T-helper 17 cell (primary cell): ENCODE data around the gene SIGLEC6. TPM values are rescaled to one million over a fixed set of nuclear protein-coding genes. Genes with fewer than 3 reads are reported as not detected.

Source experiments
- ATAC-seq: fragments of 150-1000 bp; cut with Tn5 transposase; 2 replicates; pipeline ENCODE4 v1.10.0; 2021; ENCODE audit warnings: mild to moderate bottlenecking, moderate library complexity
- DNase-seq, 3 donors: peaks; one replicate each; pipeline versions ENCODE4 v3.0.0 to v3.0.0-alpha.2; 2020 to 2021
- H3K9me3 ChIP-seq: one replicate; pipeline ENCODE4 v1.7.0; 2013; ENCODE audit warnings: low read length, mild to moderate bottlenecking; ENCODE audit not compliant: control insufficient read depth, poor library complexity, severe bottlenecking
- H3K27ac Mint-ChIP-seq: one replicate; pipeline ENCODE4 v1.8.0; 2022; ENCODE audit warnings: mild to moderate bottlenecking, moderate library complexity, mixed read lengths
- H3K27me3 Mint-ChIP-seq: one replicate; pipeline ENCODE4 v1.8.0; 2022; ENCODE audit warnings: mixed read lengths
- H3K36me3 Mint-ChIP-seq: one replicate; pipeline ENCODE4 v1.8.0; 2022; ENCODE audit warnings: low read depth, mixed read lengths
- H3K4me1 Mint-ChIP-seq: one replicate; pipeline ENCODE4 v1.8.0; 2022; ENCODE audit warnings: mild to moderate bottlenecking, mixed read lengths
- H3K4me3 Mint-ChIP-seq: one replicate; pipeline ENCODE4 v1.8.0; 2022; ENCODE audit warnings: mild to moderate bottlenecking, moderate library complexity, mixed read lengths
- total RNA-seq, 4 donors: library from RNA in 2 of 4; stranded (reverse) in 2 of 4; gene quantifications; one replicate each; pipeline ENCODE4 v1.2.3 and lab custom pipeline; 2022 to 2026

Gene SIGLEC6
- total RNA-seq, 2 donors from 2014 or later = 0.80 TPM; not detected in 1

- Mint-ChIP-seq H3K27ac (no peak overlapping the region), H3K36me3 (peaks cover 2% of the 10 kb centered on the region), H3K4me1 (no peaks in the 10 kb centered on the region), H3K27me3 (no peaks in the 10 kb centered on the region), H3K4me3 (no peak overlapping the region)
- no peaks in the 10 kb centered on the region for H3K9me3 ChIP-seq
- DNase-seq = no peak
- no peak for ATAC-seq
Measured at GRCh38 chr19:51491586-51491985, 39.9 kb downstream of the SIGLEC6 start.

GRCh38 chr19:51490676-51491075 is 40.8 kb downstream of the SIGLEC6 start:
- peaks cover 2% of the 10 kb centered on the region for H3K36me3 Mint-ChIP-seq
- no peaks in the 10 kb centered on the region for H3K9me3 ChIP-seq
- no peaks in the 10 kb centered on the region for H3K27me3 Mint-ChIP-seq
- no peak overlapping the region for H3K27ac Mint-ChIP-seq
- H3K4me3 Mint-ChIP-seq = no peak overlapping the region
- no peak for DNase-seq
- no peaks in the 10 kb centered on the region for H3K4me1 Mint-ChIP-seq
- no peak for ATAC-seq

GRCh38 chr19:51489113-51489512 is 42.4 kb downstream of the SIGLEC6 start:
- Mint-ChIP-seq H3K4me3 (no peak overlapping the region), H3K4me1 (no peaks in the 10 kb centered on the region), H3K27me3 (peaks cover 9% of the 10 kb centered on the region), H3K36me3 (peaks cover 4% of the 10 kb centered on the region), H3K27ac (no peak overlapping the region)
- ATAC-seq (no peak), DNase-seq (no peak)
- no peaks in the 10 kb centered on the region for H3K9me3 ChIP-seq

GRCh38 chr19:51488491-51488890 is 43.0 kb downstream of the SIGLEC6 start:
- no peaks in the 10 kb centered on the region for H3K9me3 ChIP-seq
- DNase-seq (no peak), ATAC-seq (no peak)
- H3K27ac Mint-ChIP-seq = no peak overlapping the region
- H3K27me3 Mint-ChIP-seq = peaks cover 11% of the 10 kb centered on the region
- H3K36me3 Mint-ChIP-seq = peaks cover 4% of the 10 kb centered on the region
- H3K4me3 Mint-ChIP-seq = no peak overlapping the region
- no peaks in the 10 kb centered on the region for H3K4me1 Mint-ChIP-seq

DNA sequence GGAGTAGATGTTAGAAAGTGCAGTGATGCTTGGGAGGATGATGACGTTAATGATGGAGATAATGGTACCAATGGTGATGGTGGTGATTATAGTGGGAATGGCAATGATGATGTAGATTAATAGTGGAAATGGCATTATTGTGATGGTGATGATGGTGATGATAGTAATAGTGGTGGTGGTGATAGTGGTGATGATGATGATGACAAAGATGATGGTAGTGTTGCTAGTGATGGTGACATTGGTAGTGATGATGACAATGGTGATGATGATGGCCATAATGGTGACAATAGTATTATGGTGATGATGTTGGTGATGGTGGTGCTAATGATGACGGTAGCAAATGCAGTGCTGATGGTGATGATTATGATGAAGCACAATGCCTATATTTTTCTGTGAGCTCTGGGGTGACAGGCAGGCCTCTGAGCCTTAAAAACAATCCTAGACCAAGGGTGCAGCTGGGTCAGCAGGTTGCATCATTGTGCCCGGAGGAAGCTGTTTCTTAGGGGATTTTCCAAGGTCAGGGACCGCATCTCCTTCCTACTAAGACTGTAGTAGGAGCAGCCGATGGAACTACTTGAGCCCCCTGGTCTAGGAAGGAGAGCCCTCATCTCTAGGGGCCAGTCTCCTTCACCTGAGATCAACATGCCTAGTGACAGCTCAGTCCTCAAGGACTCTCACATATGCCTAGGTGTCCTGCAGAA is 45.4 kb downstream of the SIGLEC6 start:
- H3K36me3 Mint-ChIP-seq = peaks cover 3% of the 10 kb centered on the region
- H3K27ac Mint-ChIP-seq = no peak overlapping the region
- H3K9me3 ChIP-seq = no peaks in the 10 kb centered on the region
- H3K27me3 Mint-ChIP-seq = peaks cover 29% of the 10 kb centered on the region
- no peak overlapping the region for H3K4me3 Mint-ChIP-seq
- no peak for ATAC-seq
- DNase-seq = no peak
- no peaks in the 10 kb centered on the region for H3K4me1 Mint-ChIP-seq

- peaks cover 5% of the 10 kb centered on the region for H3K36me3 Mint-ChIP-seq
- H3K9me3 ChIP-seq = no peaks in the 10 kb centered on the region
- no peak overlapping the region for H3K27ac Mint-ChIP-seq
- peaks cover 64% of the 10 kb centered on the region for H3K27me3 Mint-ChIP-seq
- peaks cover 3% of the 10 kb centered on the region for H3K4me1 Mint-ChIP-seq
- no peak overlapping the region for H3K4me3 Mint-ChIP-seq
- ATAC-seq (no peak), DNase-seq (no peak)
Measured at GRCh38 chr19:51480590-51480989, 50.9 kb downstream of the SIGLEC6 start.

DNA sequence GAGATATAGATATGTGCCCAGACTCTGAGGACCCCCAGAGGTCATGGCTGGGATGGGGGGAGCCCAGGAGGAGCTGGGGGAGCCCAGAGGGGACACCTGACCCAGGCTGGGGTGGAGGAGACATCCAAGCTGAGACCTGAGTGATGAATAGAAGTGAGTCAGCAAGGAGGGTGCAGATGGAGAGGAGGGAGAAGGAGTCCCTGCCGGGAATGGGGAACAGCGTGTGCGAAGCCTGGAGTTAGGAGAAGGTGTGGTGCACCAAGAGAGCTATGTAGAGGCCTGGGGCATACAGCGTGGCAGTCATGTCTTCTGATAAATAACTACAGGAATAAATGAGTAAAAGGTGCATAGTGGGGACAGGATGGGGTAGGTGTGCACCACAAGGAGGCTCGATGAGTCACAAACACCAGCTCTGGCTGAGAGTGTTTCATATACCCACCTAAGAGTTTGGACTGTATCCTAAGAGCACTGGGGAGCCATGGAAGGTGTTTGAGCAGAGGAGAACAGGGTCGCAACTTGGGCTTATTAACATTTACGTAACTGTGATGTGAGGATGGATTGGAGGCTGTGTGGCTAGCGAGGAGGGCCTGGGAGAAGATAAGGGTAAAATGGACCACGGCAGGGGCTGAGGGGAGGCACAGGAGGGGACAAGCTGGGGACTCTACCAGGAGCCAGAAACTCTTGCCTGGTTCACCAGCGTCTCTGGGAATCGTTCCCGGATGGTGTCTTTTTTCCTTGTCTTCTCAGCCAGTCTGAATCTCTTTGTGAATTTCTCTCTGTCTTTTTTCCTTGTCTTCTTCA is 51.7 kb downstream of the SIGLEC6 start:
- peaks cover 3% of the 10 kb centered on the region for H3K36me3 Mint-ChIP-seq
- peaks cover 67% of the 10 kb centered on the region for H3K27me3 Mint-ChIP-seq
- H3K27ac Mint-ChIP-seq = no peak overlapping the region
- H3K4me1 Mint-ChIP-seq = peaks cover 3% of the 10 kb centered on the region
- DNase-seq = no peak
- H3K9me3 ChIP-seq = no peaks in the 10 kb centered on the region
- no peak for ATAC-seq
- no peak overlapping the region for H3K4me3 Mint-ChIP-seq

DNA sequence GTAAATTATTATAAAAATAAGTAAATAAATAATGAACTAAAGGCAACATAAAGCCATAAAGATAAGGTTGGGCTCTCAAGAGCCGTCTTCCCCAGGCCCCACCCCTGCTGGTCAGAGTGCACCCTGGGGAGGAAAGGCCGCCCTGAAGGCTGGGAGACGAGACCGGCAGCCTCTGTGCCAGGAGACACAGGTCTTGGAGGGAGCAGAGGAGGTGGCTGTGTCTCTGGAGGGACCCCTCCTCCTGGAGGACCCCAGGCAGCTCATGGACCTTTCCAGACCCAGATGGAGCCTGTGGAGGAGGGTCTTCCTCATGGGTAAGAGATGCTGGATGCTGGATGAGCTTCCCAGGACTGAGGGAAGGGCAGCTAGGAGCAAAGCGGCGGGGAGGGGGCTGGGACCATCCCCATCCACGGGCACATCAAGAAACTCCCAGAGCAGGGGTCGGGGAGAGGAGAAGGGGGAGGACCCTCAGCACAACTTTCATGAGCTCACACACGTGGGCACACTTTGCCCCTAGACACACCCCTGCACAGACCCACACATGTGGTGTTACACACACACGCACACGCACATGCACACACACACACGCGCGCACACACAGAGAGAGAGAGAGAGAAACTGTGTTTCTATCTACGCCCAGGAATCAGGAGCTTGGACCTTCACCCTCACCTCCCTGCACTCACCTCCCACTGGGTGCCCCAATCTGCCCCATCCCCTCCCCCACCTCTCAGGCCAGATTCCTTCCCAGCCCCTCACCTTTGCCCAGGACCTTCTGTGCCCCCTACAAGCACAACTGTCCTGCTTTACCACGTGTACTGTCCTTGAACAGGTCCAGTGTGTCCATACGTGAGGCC is 52.9 kb downstream of the SIGLEC6 start, which contains the start of gene CEACAM18:
TSS of gene CEACAM18 (plus strand) at position 159 of the 854 bp plus-strand sequence.
- H3K27me3 Mint-ChIP-seq = peaks cover 68% of the 10 kb centered on the region
- no peak within 1 kb of the TSS for H3K27ac Mint-ChIP-seq
- DNase-seq (no peak), ATAC-seq (no peak)
- H3K36me3 Mint-ChIP-seq = peaks cover 3% of the 10 kb centered on the region
- H3K9me3 ChIP-seq = no peaks in the 10 kb centered on the region
- H3K4me1 Mint-ChIP-seq = peaks cover 3% of the 10 kb centered on the region
- no peak within 1 kb of the TSS for H3K4me3 Mint-ChIP-seq

DNA sequence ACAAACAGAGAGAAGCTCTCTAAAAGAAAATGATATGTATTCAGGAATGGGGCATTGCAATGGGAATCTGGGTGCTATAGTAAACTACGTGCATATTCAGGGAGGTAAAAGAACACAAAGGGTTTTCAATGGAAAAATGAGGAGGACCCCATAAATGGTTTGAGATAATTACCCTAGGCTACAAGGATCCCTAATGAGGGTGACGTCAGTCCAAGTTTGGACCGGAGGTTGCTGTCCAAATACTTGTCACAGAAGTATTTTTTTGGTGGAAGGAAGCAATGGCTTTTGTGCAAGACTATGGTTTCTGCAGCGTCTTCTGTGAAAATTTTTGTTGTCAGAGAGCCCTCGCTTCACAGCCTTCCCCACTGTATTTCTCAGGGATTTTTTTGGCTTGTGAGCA is 54.1 kb downstream of the SIGLEC6 start:
- peaks cover 3% of the 10 kb centered on the region for H3K36me3 Mint-ChIP-seq
- H3K4me3 Mint-ChIP-seq = no peak overlapping the region
- H3K4me1 Mint-ChIP-seq = peaks cover 8% of the 10 kb centered on the region
- DNase-seq = no peak
- no peak overlapping the region for H3K27ac Mint-ChIP-seq
- no peak for ATAC-seq
- peaks cover 66% of the 10 kb centered on the region for H3K27me3 Mint-ChIP-seq
- no peaks in the 10 kb centered on the region for H3K9me3 ChIP-seq

GRCh38 chr19:51476164-51476563 is 55.3 kb downstream of the SIGLEC6 start:
- H3K9me3 ChIP-seq = no peaks in the 10 kb centered on the region
- no peak for ATAC-seq
- DNase-seq = no peak
- peaks cover 3% of the 10 kb centered on the region for H3K36me3 Mint-ChIP-seq
- H3K4me3 Mint-ChIP-seq = no peak overlapping the region
- H3K27me3 Mint-ChIP-seq = peaks cover 56% of the 10 kb centered on the region
- H3K4me1 Mint-ChIP-seq = peaks cover 8% of the 10 kb centered on the region
- no peak overlapping the region for H3K27ac Mint-ChIP-seq

GRCh38 chr19:51473009-51473707 is 58.3 kb downstream of the SIGLEC6 start:
- H3K4me1 Mint-ChIP-seq = peaks cover 7% of the 10 kb centered on the region
- H3K9me3 ChIP-seq = no peaks in the 10 kb centered on the region
- no peaks in the 10 kb centered on the region for H3K36me3 Mint-ChIP-seq
- H3K4me3 Mint-ChIP-seq = no peak overlapping the region
- peaks cover 34% of the 10 kb centered on the region for H3K27me3 Mint-ChIP-seq
- H3K27ac Mint-ChIP-seq = no peak overlapping the region
- peak; percentile 55 to 75 (median 62) for DNase-seq
- peak; percentile 72 for ATAC-seq

DNA sequence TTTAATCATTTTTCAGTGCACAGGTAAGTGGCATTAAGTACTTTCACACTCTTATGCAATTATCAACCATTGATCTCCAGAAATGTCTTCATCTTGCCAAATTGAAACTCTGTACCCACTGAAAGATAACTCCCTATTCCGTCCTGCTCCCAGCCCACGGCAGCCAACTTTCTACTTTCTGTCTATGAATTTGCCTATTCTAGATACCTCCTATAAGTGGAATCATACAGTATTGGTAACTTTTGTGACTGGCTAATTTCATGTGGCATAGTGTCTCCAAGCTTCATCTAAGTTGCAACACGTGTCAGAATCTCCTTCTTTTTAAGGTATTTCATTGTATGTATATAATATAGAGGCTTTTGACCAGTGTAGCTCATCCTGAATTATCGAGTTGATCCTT is 58.9 kb downstream of the SIGLEC6 start:
- Mint-ChIP-seq H3K4me3 (no peak overlapping the region), H3K27ac (no peak overlapping the region), H3K36me3 (no peaks in the 10 kb centered on the region), H3K4me1 (peaks cover 12% of the 10 kb centered on the region), H3K27me3 (peaks cover 32% of the 10 kb centered on the region)
- no peak for ATAC-seq
- no peaks in the 10 kb centered on the region for H3K9me3 ChIP-seq
- DNase-seq = no peak
